ENCODE data around the gene UBTD1.
"Not testable (repeated sequence)": the region's sequence is repeated elsewhere in the genome, so short reads cannot be mapped to it uniquely, and the experiment has no call there.

Gene UBTD1

GRCh38 chr10:97498841-97499560 lies at the start of gene UBTD1:
Gene UBTD1, plus strand, starts transcription at chr10:97498924. Its CDS starts 280 bp downstream, at chr10:97499204.
- DNase-seq (ENCODE audit: low read depth): no peak

- no peak for DNase-seq (ENCODE audit: low read depth)
These were observed 47.9 kb upstream of the UBTD1 start for GRCh38 chr10:97450828-97451227.

- no peak for DNase-seq (ENCODE audit: low read depth)
These were observed 47.1 kb upstream of the UBTD1 start for GRCh38 chr10:97451605-97452004.

GRCh38 chr10:97452352-97452751 lies 46.4 kb upstream of the UBTD1 start:
- DNase-seq (ENCODE audit: low read depth): no peak

- no peak for DNase-seq (ENCODE audit: low read depth)
These were observed 44.2 kb upstream of the UBTD1 start for GRCh38 chr10:97454330-97455036.

- DNase-seq (ENCODE audit: low read depth): no peak
These were observed 42.6 kb upstream of the UBTD1 start for GRCh38 chr10:97456034-97456685.

- no peak for DNase-seq (ENCODE audit: low read depth)
These were observed 42.0 kb upstream of the UBTD1 start for GRCh38 chr10:97456686-97457065.

- no peak for DNase-seq (ENCODE audit: low read depth)
These were observed 39.6 kb upstream of the UBTD1 start for GRCh38 chr10:97459111-97459510.

- DNase-seq (ENCODE audit: low read depth): no peak
These were observed 38.8 kb upstream of the UBTD1 start for GRCh38 chr10:97459933-97460332.

- no peak for DNase-seq (ENCODE audit: low read depth)
These were observed 36.4 kb upstream of the UBTD1 start for GRCh38 chr10:97462309-97462708.

- DNase-seq (ENCODE audit: low read depth): no peak
These were observed 35.2 kb upstream of the UBTD1 start for GRCh38 chr10:97463363-97464132.

GRCh38 chr10:97464226-97464625 lies 34.5 kb upstream of the UBTD1 start:
- no peak for DNase-seq (ENCODE audit: low read depth)

GRCh38 chr10:97465982-97466381 lies 32.7 kb upstream of the UBTD1 start:
- no peak for DNase-seq (ENCODE audit: low read depth)

- no peak for DNase-seq (ENCODE audit: low read depth)
These were observed 32.0 kb upstream of the UBTD1 start for GRCh38 chr10:97466755-97467154.

GRCh38 chr10:97468162-97468561 lies 30.6 kb upstream of the UBTD1 start:
- no peak for DNase-seq (ENCODE audit: low read depth)

- not testable (repeated sequence) for DNase-seq (ENCODE audit: low read depth)
These were observed 29.9 kb upstream of the UBTD1 start for GRCh38 chr10:97468781-97469180.

- DNase-seq (ENCODE audit: low read depth): no peak
These were observed 23.8 kb upstream of the UBTD1 start for GRCh38 chr10:97474918-97475317.

- no peak for DNase-seq (ENCODE audit: low read depth)
These were observed 22.7 kb upstream of the UBTD1 start for GRCh38 chr10:97475936-97476594.

GRCh38 chr10:97479410-97479809 lies 19.3 kb upstream of the UBTD1 start:
- not testable (repeated sequence) for DNase-seq (ENCODE audit: low read depth)

- DNase-seq (ENCODE audit: low read depth): no peak
These were observed 18.8 kb upstream of the UBTD1 start for GRCh38 chr10:97479939-97480338.

- DNase-seq (ENCODE audit: low read depth): no peak
These were observed 17.7 kb upstream of the UBTD1 start for GRCh38 chr10:97481071-97481470.

- DNase-seq (ENCODE audit: low read depth): no peak
These were observed 16.3 kb upstream of the UBTD1 start for GRCh38 chr10:97482381-97482780.

Data from activated T-helper 1 cell treated with Interleukin-2 at 50 U/mL for 16 hours (primary cell).